CD4-positive, alpha-beta T cell treated with Interleukin-21 for 1 hour (primary cell): ENCODE results near the gene PCDHGB1.
"Not testable (repeated sequence)": the region's sequence is repeated elsewhere in the genome, so short reads cannot be mapped to it uniquely, and the experiment has no call there.

Source experiments
- DNase-seq: peaks from one replicate; pipeline ENCODE4 v3.0.0-alpha.2; 2020

The PCDHGB1 gene

GRCh38 chr5:141346017-141346416 lies 3.9 kb upstream of the PCDHGB1 start:
- not testable (repeated sequence) for DNase-seq

- no peak for DNase-seq
Observed at GRCh38 chr5:141351591-141351990, 1.7 kb downstream of the PCDHGB1 start.

- DNase-seq = peak; percentile 24
Observed at GRCh38 chr5:141354900-141355469, 5.1 kb downstream of the PCDHGB1 start, which contains the start of gene PCDHGA4. Gene PCDHGA4 (plus strand): TSS chr5:141355021. CDS start chr5:141355108, 87 bp downstream.

GRCh38 chr5:141355641-141356040 lies 5.7 kb downstream of the PCDHGB1 start:
- no peak for DNase-seq

GRCh38 chr5:141356133-141356532 lies 6.2 kb downstream of the PCDHGB1 start:
- no peak for DNase-seq

GRCh38 chr5:141356950-141357349 lies 7.1 kb downstream of the PCDHGB1 start:
- no peak for DNase-seq

- peak; percentile 50 for DNase-seq
Observed at GRCh38 chr5:141359790-141360426, 10.0 kb downstream of the PCDHGB1 start, which contains the start of gene PCDHGB2. Gene PCDHGB2 (plus strand): TSS chr5:141359994. CDS start chr5:141360136, 142 bp downstream.

- DNase-seq = no peak
Observed at GRCh38 chr5:141360685-141361084, 10.8 kb downstream of the PCDHGB1 start.

- no peak for DNase-seq
Observed at GRCh38 chr5:141362719-141363118, 12.8 kb downstream of the PCDHGB1 start.

GRCh38 chr5:141363952-141364660 lies 14.2 kb downstream of the PCDHGB1 start, which contains the start of gene PCDHGA5:
Gene PCDHGA5 (plus strand): TSS chr5:141364162. CDS start chr5:141364331, 169 bp downstream.
- DNase-seq = no peak

- no peak for DNase-seq
Observed at GRCh38 chr5:141366016-141366896, 16.4 kb downstream of the PCDHGB1 start.

- peak; percentile 49 for DNase-seq
Observed at GRCh38 chr5:141369994-141370848, 20.3 kb downstream of the PCDHGB1 start, which contains the start of gene PCDHGB3. Gene PCDHGB3 (plus strand): TSS chr5:141370242. CDS start chr5:141370395, 153 bp downstream.

GRCh38 chr5:141371572-141372475 lies 21.9 kb downstream of the PCDHGB1 start:
- no peak for DNase-seq

GRCh38 chr5:141373673-141374317 lies 23.9 kb downstream of the PCDHGB1 start, which contains the start of gene PCDHGA6:
Gene PCDHGA6 (plus strand): TSS chr5:141373891. CDS start chr5:141374084, 193 bp downstream.
- DNase-seq = no peak

GRCh38 chr5:141374627-141375026 lies 24.7 kb downstream of the PCDHGB1 start:
- DNase-seq = no peak

- DNase-seq = not testable (repeated sequence)
Observed at GRCh38 chr5:141375444-141376155, 25.7 kb downstream of the PCDHGB1 start.

GRCh38 chr5:141382469-141383294 lies 32.8 kb downstream of the PCDHGB1 start, which contains the start of gene PCDHGA7:
Gene PCDHGA7 (plus strand): TSS chr5:141382742. CDS start chr5:141382900, 158 bp downstream.
- no peak for DNase-seq

- DNase-seq = no peak
Observed at GRCh38 chr5:141383345-141383744, 33.4 kb downstream of the PCDHGB1 start.
